Right lobe of liver (tissue), 6 donors: Measurements from ENCODE around the gene HSD11B2. TPM values are rescaled to one million over a fixed set of nuclear protein-coding genes. Genes with fewer than 3 reads are reported as not detected.

Experiments used
- ATAC-seq, 4 donors: fragments of 200-7000 bp; cut with Tn5 transposase; one replicate each; pipeline ENCODE4 v1.9.1; 2020; ENCODE audit warnings: mild to moderate bottlenecking in 4 of 4, moderate library complexity in 4 of 4
- DNase-seq, 3 donors: peaks; one replicate each; pipeline ENCODE4 v3.0.0-alpha.2; 2020
- H3K27ac ChIP-seq, 3 donors: fragments of 200-600 bp; one replicate each; pipeline ENCODE4 v1.8.0; 2022
- H3K27me3 ChIP-seq, 2 donors: fragments of 200-600 bp; one replicate each; pipeline ENCODE4 v1.8.0; 2022
- H3K36me3 ChIP-seq, 4 donors: fragments of 200-600 bp; sonication (generic) in 1 of 4; one replicate each; pipeline versions ENCODE4 v1.5.1 to v1.8.0; 2017 to 2022; ENCODE audit warnings: control low read depth in 1 of 4
- H3K4me1 ChIP-seq, 4 donors: fragments of 200-600 bp; sonication (generic) in 1 of 4; one replicate each; pipeline versions ENCODE4 v1.5.1 to v1.8.0; 2017 to 2022; ENCODE audit warnings: control low read depth in 1 of 4
- H3K4me3 ChIP-seq, 3 donors: fragments of 200-600 bp; one replicate each; pipeline ENCODE4 v1.8.0; 2022
- H3K9me3 ChIP-seq, 4 donors: fragments of 200-600 bp; sonication (generic) in 1 of 4; one replicate each; pipeline versions ENCODE4 v1.5.1 to v1.8.0; 2017 to 2022; ENCODE audit warnings: control low read depth in 1 of 4
- CTCF ChIP-seq, 4 donors: fragments of 200-600 bp in 3 of 4; fragments of 450-650 bp in 1 of 4; IDR thresholded peaks; one replicate each; pipeline versions ENCODE4 v1.5.1 to v1.8.0; 2016 to 2022; ENCODE audit warnings: antibody characterized with exemption in 4 of 4, mild to moderate bottlenecking in 2 of 4
- POLR2A ChIP-seq: fragments of 450-650 bp; IDR thresholded peaks from one replicate; pipeline ENCODE4 v1.6.1; 2017; ENCODE audit warnings: antibody characterized with exemption, mild to moderate bottlenecking
- WGBS: methylation state at CpG from one replicate; pipeline ENCODE4 v1.1.6; 2018; ENCODE audit warnings: low coverage, low lambda C conversion rate; ENCODE audit not compliant: insufficient coverage; ENCODE audit errors: missing lambda C conversion rate; 5-methylcytosine and 5-hydroxymethylcytosine counted together
- intact Hi-C, 2 donors: fragments of 100-400 bp; cut with DNase I; formaldehyde crosslinking; loops; one replicate each; pipeline versions ENCODE4 v1.11.2 to v1.14.1; 2022
- total RNA-seq, 6 experiments: library from RNA; depleted of rRNA in 2 of 6; stranded (reverse); fragments of >200 nt in 2 of 6; fragmentation: NEBNext Ultra II Directional in 3 of 6; extraction: Animal tissue kit (Norgen Biotek cat#: 25700) in 3 of 6; gene quantifications; one replicate each; pipeline versions ENCODE4 v1.1.0 to v1.2.4, GENCODE V29; 2016 to 2023
- donor health status: DM: no; HTN: yes; CAD: no.
- donor health status: DM: no; HTN: no; CAD: no.
- donor health status: DM: no; HTN: no; CAD: no.
- donor health status: DM: no; HTN: yes; CAD: no.
- donor health status: DM: no; HTN: yes; CAD: no.

HSD11B2 gene
- total RNA-seq, 6 experiments from 2014 or later: 1.3 to 2.7 (median 2.1) TPM

- H3K9me3 ChIP-seq: no peaks in the 10 kb centered on the region
- intact Hi-C loops: loop anchor here (2.0 to 10.0 kb wide), 2 partner anchors 35 to 55 kb away; partner anchors contain the start of genes AGRP (in 1 of the 2) and ATP6V0D1 (in 1 of the 2)
- 0% methylated on average over 1 of the region's 13 CpGs for WGBS
- peaks cover 0 to 34% (median 13%) of the 10 kb centered on the region in 4 donors for H3K4me1 ChIP-seq
- ATAC-seq (no peak), DNase-seq (no peak)
- H3K27me3 ChIP-seq: no peaks in the 10 kb centered on the region
- no peak for TF ChIP-seq CTCF (IDR thresholded peaks at IDR 0.05)
- TF ChIP-seq POLR2A: no peak
- no peaks in the 10 kb centered on the region for H3K36me3 ChIP-seq
- peak overlapping the region in 2 of 3 donors; percentile 51 to 58 for H3K27ac ChIP-seq
- H3K4me3 ChIP-seq: peak overlapping the region; percentile 26 to 53 (median 51)
Observed at GRCh38 chr16:67429799-67430503, 970 bp upstream of the HSD11B2 start.

GRCh38 chr16:67430504-67430976 lies 381 bp upstream of the HSD11B2 start:
- Histone ChIP-seq H3K27me3 (no peaks in the 10 kb centered on the region), H3K4me3 (peak overlapping the region; percentile 26 to 53 (median 51)), H3K4me1 (peaks cover 0 to 34% (median 13%) of the 10 kb centered on the region in 4 donors), H3K36me3 (no peaks in the 10 kb centered on the region), H3K27ac (peak overlapping the region; percentile 47 to 58 (median 51)), H3K9me3 (no peaks in the 10 kb centered on the region)
- DNase-seq (peak in 2 of 3 donors; percentile 69 to 86), ATAC-seq (peak; percentile 62 to 79 (median 74))
- WGBS: no CpG with 5 or more reads among the region's 53 CpGs
- peak in 1 of 4 donors; percentile 5 for TF ChIP-seq CTCF (IDR thresholded peaks at IDR 0.05)
- no peak for TF ChIP-seq POLR2A
- intact Hi-C loops: no loop called here

- no peaks in the 10 kb centered on the region for H3K36me3 ChIP-seq
- H3K27ac ChIP-seq: peak overlapping the region in 2 of 3 donors; percentile 19 to 51
- H3K9me3 ChIP-seq: no peaks in the 10 kb centered on the region
- H3K27me3 ChIP-seq: no peaks in the 10 kb centered on the region
- WGBS: 17% methylated on average over 5 of the region's 13 CpGs
- H3K4me3 ChIP-seq: peak overlapping the region; percentile 18 to 53 (median 51)
- peaks cover 0 to 34% (median 13%) of the 10 kb centered on the region in 4 donors for H3K4me1 ChIP-seq
- intact Hi-C loops: no loop called here
- ATAC-seq (no peak), DNase-seq (no peak)
- no peak for TF ChIP-seq POLR2A
- no peak for TF ChIP-seq CTCF (IDR thresholded peaks at IDR 0.05)
Observed at GRCh38 chr16:67431775-67432505, 1.0 kb downstream of the HSD11B2 start.

- Histone ChIP-seq H3K27ac (no peak overlapping the region), H3K4me3 (no peak overlapping the region), H3K36me3 (no peaks in the 10 kb centered on the region), H3K4me1 (peaks cover 0 to 34% (median 13%) of the 10 kb centered on the region in 4 donors), H3K27me3 (no peaks in the 10 kb centered on the region), H3K9me3 (no peaks in the 10 kb centered on the region)
- DNase-seq (no peak), ATAC-seq (no peak)
- 71% methylated on average over 4 of the region's 5 CpGs for WGBS
- no peak for TF ChIP-seq POLR2A
- no peak for TF ChIP-seq CTCF (IDR thresholded peaks at IDR 0.05)
- intact Hi-C loops: no loop called here
Observed at GRCh38 chr16:67432506-67432890, 1.6 kb downstream of the HSD11B2 start.
